HepG2 (cell line): ENCODE data around the gene TTC28.

Experiments used
- ERF ChIP-seq: IDR thresholded peaks from 2 replicates; pipeline ENCODE4 v1.6.1; 2018; ENCODE audit warnings: missing biosample characterization, missing genetic modification reagents
- SP1 ChIP-seq, 2 experiments: fragments of 450-650 bp in 1 of 2; sonication (generic) in 1 of 2; formaldehyde crosslinking in 1 of 2; IDR thresholded peaks; 2 replicates each; pipeline versions ENCODE4 v1.4.0 to v1.6.1; 2016 to 2020; ENCODE audit warnings: missing genetic modification reagents in 1 of 2

- TF ChIP-seq SP1 (IDR thresholded peaks at IDR 0.05) (no peak), SP1 (CRISPR knock-in tag; IDR thresholded peaks at IDR 0.05) (no peak), ERF (CRISPR knock-in tag) (no peak)
Observed at GRCh38 chr22:28148816-28149465, 530.7 kb downstream of the TTC28 start.
